ENCODE data around the gene RPUSD1.
"Not testable (repeated sequence)": the region's sequence is repeated elsewhere in the genome, so short reads cannot be mapped to it uniquely, and the experiment has no call there.

Gene RPUSD1

DNA sequence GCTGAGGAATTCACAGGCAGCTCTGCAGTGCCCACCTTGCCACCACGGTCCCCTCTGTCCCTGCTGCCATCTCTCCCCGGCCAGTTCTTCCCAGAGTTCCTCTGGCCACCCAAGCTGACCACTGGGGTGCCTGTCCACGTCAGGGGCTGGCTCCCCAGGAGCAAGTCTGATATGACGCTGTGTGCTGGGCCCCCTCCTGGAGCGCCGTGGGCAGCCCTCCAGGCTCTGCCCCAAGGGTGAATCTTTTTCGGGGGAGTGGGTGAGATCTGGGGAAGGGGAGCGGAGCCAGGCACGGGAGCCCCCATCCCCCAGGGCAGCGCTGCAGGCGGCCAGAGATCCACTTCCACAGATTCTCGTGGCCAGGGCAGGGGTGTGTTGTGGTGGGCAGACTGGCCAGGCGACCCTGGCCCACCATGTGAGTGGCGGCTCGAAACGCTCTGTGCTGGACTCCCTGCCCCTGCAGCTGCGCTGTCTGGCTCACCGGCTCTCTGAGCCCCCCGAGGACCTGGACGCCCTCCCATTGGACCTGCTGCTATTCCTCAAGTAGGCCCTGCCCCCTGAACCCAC, 23.9 kb downstream of the RPUSD1 start:
- no peak for FAIRE-seq

DNA sequence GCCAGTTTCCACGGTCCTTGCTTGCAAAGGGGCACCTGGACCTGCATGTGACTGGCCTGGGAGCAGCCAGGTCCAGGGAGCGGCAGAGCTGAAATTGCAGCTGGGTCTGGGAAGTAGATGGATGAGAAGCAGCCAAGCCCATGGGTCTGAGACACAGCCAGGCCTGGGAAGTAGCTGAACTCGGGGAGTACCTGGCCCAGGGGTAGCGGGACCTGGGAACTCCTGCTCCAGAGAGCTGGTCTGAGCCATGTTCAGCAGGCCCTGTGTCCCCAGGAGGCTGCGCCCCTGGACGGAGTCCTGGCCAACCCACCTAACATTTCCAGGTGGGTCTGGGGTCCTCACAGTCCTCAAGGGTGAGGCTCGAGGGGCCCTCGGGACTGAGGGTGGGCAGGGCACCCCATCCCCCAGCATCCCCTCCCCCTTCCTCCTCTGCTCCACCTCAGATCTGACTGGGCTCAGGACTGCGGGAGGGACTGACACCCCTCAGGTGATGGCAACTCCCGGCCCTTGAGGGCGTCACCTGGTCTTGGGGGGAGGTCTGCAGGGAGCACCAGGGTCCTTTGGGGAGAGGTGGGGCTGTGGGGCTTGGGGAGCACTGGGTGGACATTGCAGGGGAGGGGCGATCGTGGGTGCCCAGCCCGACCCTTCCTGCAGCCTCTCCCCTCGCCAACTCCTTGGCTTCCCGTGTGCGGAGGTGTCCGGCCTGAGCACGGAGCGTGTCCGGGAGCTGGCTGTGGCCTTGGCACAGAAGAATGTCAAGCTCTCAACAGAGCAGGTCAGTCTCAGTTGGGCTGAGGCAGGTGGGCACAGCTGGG, 24.6 kb downstream of the RPUSD1 start:
- FAIRE-seq = no peak

GRCh38 chr16:762595-763268, 25.4 kb downstream of the RPUSD1 start:
- no peak for FAIRE-seq

GRCh38 chr16:761625-762513, 26.3 kb downstream of the RPUSD1 start:
- no peak for FAIRE-seq

- no peak for FAIRE-seq
These were observed 27.4 kb downstream of the RPUSD1 start, which contains the start of gene MSLN for GRCh38 chr16:760545-761343. TSS of gene MSLN (plus strand) at chr16:760734. CDS start at chr16:762681, 1,947 bp downstream.

DNA sequence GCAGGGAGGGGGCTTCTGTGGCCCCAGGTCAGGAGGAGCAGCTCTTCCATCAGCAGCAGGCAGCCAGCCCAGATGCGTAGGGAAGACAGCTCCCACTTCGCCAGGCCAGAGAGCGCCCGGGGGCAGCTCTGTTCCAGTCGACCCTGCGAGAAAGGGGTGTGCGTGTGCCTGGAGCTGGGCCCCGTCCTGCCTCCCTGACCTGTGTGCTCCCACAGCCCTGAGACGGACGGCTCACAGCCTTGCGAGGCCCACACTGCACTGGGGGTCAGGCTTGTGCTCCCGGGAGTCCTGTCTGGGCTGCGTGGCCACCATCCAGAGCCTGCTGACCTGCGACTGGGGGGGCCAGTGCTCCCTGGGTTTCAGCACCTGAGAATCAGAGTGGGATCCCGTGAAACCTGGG, 28.1 kb downstream of the RPUSD1 start:
- FAIRE-seq = no peak

DNA sequence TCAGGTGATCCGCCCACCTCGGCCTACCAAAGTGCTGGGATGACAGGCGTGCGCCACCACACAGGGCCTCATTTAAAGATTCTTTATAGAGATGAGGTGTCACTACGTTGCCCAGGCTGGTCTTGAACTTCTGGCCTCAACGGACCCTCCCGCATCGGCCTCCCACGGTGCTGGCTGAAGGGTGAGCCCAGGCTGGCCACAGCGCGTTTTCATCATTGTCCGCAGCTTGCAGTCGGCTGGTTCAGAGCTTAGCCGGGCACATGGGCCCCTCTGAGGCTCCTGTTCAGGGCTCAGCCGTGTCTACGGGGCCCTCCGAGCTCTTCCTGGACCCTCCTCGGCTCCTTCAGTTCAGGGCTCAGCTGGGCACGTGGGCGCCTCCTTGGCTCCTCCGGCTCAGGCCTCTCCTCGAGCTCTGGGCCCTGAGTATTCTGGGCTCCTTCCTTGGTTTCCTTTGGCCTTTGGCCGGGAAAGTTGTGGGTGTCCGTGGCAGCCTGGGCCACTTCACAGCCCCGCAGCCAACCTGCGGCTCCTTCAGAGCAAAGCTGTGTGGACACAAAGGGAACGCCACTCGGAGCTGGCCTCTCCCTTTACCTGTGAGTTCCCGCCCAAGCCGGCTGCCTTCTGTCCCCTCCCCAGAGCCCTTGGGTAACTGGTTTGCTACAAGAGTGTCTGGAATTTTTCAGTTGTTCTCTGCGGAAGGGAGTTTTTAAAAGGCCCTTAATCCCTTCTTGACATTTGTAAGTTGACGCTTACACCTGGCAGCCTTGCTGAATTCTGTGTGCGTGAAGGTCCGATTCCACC, 28.9 kb downstream of the RPUSD1 start:
- FAIRE-seq = no peak

DNA sequence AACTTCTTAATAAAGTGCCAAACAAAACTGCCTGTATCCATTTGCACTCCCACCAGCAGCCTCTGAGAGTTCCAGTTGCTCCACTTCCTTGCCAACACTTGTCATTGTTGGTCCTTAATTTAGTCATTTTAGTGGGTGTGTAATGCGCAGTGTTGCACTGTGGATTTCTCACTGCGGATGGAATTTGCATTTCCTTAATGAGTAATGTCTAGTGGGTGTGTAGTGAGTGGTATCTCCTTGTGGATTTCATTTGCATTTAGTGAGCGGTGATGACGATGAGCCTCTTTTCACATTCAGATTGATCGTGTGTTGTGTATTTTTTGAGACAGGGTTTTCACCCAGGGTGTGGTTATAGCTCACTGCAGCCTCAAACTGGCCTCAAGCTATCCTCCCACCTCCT, 31.8 kb downstream of the RPUSD1 start:
- no peak for FAIRE-seq

DNA sequence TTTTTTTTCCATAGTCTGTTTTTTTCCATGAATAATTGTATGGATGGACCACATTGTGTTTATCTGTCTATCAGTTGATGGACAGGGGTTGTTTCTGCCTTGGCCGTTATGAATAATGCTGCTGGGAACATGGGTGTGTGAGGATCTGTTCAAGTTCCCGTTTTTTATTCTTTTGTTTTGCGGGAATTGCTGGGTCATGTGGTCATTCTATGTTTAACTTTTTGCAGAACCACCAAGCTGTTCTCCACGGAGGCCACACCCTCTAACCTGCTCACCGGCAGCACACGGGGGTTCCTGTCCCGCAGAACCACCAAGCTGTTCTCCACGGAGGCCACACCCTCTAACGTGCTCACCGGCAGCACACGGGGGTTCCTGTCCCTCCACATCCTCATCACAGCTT, 33.5 kb downstream of the RPUSD1 start:
- no peak for FAIRE-seq

DNA sequence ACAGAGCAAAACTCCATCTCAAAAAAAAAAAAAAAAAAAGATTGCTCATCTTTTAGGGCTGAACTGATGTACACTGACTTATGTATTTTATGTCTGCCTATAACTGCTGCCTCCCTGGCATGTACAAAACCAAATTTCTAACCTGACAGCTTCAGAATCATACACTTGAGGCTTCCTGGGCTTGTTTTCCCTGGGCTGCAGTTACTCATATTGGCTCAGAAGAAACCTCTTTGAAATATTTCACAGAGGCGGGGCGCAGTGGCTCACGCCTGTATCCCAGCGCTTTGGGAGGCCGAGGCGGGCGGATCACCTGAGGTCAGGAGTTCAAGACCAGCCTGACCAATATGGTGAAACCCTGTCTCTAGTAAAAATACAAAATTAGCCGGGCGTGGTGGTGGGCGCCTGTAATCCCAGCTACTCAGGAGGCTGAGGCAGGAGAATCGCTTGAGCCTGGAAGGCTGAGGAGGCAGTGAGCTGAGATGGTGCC, 34.0 kb downstream of the RPUSD1 start:
- not testable (repeated sequence) for FAIRE-seq

DNA sequence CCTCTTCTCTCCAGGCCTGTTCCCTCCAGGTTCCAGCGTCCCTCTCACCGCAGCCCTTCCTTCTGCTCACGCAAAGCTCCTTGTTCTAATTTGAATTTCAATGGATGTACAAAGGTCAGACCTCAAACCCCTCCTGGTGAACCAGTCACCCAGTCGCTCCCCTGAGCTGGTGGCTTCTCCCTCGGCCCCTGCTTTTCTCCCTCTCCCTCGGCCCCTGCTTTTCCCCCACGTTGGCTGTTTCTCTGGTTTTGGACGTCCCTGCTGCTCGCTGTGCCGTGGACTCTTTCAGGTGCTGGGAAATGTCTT, 36.2 kb downstream of the RPUSD1 start:
- FAIRE-seq = no peak

GRCh38 chr16:751152-752006, 36.8 kb downstream of the RPUSD1 start:
- no peak for FAIRE-seq

DNA sequence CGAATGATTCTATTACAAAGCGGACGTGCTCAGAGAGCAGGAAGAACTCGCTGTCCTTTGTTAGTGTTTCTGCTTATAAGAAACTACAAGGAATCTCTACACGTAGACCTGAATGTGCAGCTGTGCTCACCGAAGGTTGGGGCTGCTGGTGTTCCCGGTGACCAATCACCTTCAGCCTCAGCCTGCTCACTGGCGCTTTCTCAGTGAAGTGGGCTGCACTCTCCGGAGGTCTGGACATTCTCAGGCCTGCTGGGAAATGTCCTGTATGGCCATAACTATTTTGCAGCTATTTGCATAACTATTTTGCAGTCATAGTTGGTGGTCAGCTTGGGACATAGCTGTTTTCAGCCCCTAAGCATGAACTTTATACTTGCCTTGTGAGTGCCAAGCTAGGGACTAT, 37.7 kb downstream of the RPUSD1 start:
- FAIRE-seq = no peak

- no peak for FAIRE-seq
These were observed 39.2 kb downstream of the RPUSD1 start for GRCh38 chr16:749010-749409.

GRCh38 chr16:747978-748746, 40.0 kb downstream of the RPUSD1 start:
- FAIRE-seq = no peak

- FAIRE-seq = no peak
These were observed 41.5 kb downstream of the RPUSD1 start for GRCh38 chr16:746637-747036.

DNA sequence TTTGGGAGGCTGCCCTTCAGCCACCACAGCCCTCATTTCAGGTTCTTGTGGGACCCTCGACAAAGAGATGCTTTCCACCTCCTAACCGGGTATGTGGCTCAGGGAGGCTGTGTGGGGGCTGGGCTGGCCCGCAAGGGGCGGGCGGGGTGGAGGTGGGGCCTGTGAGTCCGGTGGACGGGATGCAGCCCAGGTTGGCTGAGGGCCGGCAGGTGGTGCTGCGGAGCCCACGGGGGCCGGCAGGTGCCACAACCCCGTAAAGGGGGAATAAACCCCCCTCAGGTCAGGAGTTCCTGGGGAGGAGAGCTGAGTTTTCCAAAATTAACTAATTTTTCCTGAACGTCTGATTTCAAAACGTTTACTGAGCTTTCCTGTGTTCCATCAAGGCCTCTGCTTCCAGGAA, 42.4 kb downstream of the RPUSD1 start:
- FAIRE-seq = no peak

DNA sequence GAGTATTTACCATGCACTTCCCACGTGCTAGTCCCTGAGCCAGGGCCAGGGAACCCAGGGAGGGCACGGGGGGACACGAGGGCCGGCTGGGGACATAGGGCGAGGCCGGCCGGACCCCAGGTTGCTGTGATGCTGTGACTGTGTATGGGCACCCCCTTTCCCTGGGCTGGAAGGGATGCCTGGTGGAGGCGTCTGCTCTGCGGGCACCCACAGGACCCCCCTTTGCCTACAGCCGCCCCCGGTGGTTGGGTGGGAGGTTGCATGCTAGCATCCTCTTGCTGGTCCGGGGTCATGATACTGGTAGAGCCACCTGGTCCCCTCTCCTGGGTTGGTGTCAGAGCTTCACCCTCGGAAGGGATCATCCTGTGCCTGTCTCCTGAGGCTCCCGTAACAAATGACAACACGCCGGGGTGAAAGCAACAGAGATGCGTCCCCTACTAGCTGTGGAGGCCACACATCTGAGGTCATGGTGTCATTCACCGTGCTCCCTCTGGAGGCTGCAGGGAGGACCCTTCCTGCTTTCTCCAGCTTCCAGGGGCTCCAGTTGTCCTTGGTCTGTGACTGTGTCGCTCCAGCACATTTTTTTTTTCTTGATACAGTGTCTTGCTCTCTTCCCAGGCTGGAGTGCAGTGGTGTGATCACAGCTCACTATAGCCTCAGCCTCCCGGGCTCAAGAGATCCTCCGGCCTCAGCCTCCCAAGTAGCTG, 44.2 kb downstream of the RPUSD1 start:
- FAIRE-seq = no peak

DNA sequence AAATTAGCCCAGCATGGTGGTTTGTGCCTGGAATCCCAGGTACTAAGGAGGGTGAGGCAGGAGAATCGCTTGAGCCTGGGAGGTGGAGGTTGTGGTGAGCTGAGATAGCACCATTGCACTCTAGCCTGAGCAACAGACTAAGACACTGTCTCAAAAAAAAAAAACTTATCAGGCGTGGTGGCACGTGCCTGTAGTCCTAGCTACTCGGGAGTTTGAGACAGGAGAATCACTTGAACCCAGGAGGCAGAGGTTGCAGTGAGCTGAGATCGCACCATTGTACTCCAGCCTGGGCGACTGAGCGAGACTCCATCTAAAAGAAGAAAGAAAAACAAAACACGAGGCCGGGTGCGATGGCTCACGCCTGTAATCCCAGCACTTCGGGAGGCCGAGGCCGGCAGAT, 45.3 kb downstream of the RPUSD1 start:
- FAIRE-seq = not testable (repeated sequence)
